ENCODE data around the gene PPARA. TPM values are rescaled to one million over a fixed set of nuclear protein-coding genes. Genes with fewer than 3 reads are reported as not detected.
A peak's percentile ranks its signal among the peaks of the same experiment; 100 is the strongest.

The PPARA gene
- total and polyA plus RNA-seq, 9 of the 15 experiments (the other 6 are each of a cell fraction or from before 2014, with no cell fraction given) = 0.64 to 5.3 (median 3.5) TPM

DNA sequence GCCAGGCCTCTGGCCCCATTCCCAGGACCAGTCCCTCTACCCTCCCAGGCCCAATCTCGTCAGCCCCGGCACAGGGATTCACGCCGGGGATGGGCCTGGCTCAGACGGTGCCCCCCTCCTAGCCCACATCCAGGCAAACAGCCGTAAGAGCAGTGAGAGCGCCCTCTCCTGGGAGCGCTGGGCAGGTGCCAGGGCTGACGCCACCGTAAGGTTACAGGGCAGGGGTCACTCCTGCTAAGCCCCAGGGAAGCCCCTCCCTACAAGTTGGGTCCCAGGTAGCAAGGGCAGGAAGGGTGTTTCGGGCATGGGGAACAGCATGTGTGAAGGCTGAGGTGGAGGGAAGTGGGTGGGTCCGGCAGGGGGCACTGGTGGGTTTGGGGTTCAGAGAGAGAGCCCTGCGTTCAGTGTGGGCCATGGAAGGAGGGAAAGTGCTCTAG is 19.2 kb upstream of the PPARA start (continued):
- no peak for TF ChIP-seq E2F4 (CRISPR knock-in tag; IDR thresholded peaks at IDR 0.05; ENCODE audit: low read depth)
- TF ChIP-seq TCF7 (IDR thresholded peaks at IDR 0.05; ENCODE audit: borderline replicate concordance) = no peak
- TF ChIP-seq ILF3 (IDR thresholded peaks at IDR 0.05; ENCODE audit: borderline replicate concordance) = no peak
- no peak for TF ChIP-seq PHF8 (IDR thresholded peaks at IDR 0.05; ENCODE audit: borderline replicate concordance, low read length)
- TF ChIP-seq, protein P1, sequence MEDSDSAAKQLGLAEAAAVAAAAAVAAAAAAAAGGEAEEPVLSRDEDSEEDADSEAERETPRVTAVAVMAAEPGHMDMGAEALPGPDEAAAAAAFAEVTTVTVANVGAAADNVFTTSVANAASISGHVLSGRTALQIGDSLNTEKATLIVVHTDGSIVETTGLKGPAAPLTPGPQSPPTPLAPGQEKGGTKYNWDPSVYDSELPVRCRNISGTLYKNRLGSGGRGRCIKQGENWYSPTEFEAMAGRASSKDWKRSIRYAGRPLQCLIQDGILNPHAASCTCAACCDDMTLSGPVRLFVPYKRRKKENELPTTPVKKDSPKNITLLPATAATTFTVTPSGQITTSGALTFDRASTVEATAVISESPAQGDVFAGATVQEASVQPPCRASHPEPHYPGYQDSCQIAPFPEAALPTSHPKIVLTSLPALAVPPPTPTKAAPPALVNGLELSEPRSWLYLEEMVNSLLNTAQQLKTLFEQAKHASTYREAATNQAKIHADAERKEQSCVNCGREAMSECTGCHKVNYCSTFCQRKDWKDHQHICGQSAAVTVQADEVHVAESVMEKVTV (CRISPR knock-in tag; IDR thresholded peaks at IDR 0.05) = no peak
- no peak for TF ChIP-seq MBD2 (IDR thresholded peaks at IDR 0.05; ENCODE audit: borderline replicate concordance, low read depth)
- no peak for TF ChIP-seq ZNF518B (CRISPR knock-in tag; IDR thresholded peaks at IDR 0.05)
- peak; percentile 28; the same call in 1 of the 2 replicates for TF ChIP-seq STAG1 (CRISPR knock-in tag; IDR thresholded peaks at IDR 0.05; ENCODE audit: borderline replicate concordance)
- no peak for TF ChIP-seq POLR2A (conservative IDR thresholded peaks at IDR 0.05)
- TF ChIP-seq, protein P2, sequence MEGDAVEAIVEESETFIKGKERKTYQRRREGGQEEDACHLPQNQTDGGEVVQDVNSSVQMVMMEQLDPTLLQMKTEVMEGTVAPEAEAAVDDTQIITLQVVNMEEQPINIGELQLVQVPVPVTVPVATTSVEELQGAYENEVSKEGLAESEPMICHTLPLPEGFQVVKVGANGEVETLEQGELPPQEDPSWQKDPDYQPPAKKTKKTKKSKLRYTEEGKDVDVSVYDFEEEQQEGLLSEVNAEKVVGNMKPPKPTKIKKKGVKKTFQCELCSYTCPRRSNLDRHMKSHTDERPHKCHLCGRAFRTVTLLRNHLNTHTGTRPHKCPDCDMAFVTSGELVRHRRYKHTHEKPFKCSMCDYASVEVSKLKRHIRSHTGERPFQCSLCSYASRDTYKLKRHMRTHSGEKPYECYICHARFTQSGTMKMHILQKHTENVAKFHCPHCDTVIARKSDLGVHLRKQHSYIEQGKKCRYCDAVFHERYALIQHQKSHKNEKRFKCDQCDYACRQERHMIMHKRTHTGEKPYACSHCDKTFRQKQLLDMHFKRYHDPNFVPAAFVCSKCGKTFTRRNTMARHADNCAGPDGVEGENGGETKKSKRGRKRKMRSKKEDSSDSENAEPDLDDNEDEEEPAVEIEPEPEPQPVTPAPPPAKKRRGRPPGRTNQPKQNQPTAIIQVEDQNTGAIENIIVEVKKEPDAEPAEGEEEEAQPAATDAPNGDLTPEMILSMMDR (IDR thresholded peaks at IDR 0.05 in 2 of 3, conservative IDR thresholded peaks at IDR 0.05 in 1 of 3; ENCODE audit: insufficient read depth in 2 of 3, low read depth in 1 of 3, low read length in 3 of 3) = peak; percentile 57 to 79 (median 72)
- TF ChIP-seq NR2C2 (CRISPR knock-in tag; IDR thresholded peaks at IDR 0.05) = no peak
- peak; percentile 52; the same call in 1 of the 2 replicates for TF ChIP-seq NR2C2 (tag; IDR thresholded peaks at IDR 0.05)
- TF ChIP-seq, protein P3, sequence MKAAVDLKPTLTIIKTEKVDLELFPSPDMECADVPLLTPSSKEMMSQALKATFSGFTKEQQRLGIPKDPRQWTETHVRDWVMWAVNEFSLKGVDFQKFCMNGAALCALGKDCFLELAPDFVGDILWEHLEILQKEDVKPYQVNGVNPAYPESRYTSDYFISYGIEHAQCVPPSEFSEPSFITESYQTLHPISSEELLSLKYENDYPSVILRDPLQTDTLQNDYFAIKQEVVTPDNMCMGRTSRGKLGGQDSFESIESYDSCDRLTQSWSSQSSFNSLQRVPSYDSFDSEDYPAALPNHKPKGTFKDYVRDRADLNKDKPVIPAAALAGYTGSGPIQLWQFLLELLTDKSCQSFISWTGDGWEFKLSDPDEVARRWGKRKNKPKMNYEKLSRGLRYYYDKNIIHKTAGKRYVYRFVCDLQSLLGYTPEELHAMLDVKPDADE (conservative IDR thresholded peaks at IDR 0.05; ENCODE audit: control insufficient read depth, low read depth, low read length) = no peak
- TF ChIP-seq ZNF24 (IDR thresholded peaks at IDR 0.05) = no peak
- TF ChIP-seq KLF16 (IDR thresholded peaks at IDR 0.05) = no peak
- TF ChIP-seq PHTF2 (CRISPR knock-in tag; IDR thresholded peaks at IDR 0.05) = no peak
- TF ChIP-seq MEIS2 (IDR thresholded peaks at IDR 0.05; ENCODE audit: partially characterized antibody) = no peak
- TF ChIP-seq ZBTB33 (CRISPR knock-in tag; IDR thresholded peaks at IDR 0.05) = peak; percentile 87

Measured in K562 (cell line).